ENCODE measurements around the gene GABBR1. TPM values are rescaled to one million over a fixed set of nuclear protein-coding genes. Genes with fewer than 3 reads are reported as not detected.

GABBR1 gene
- 10 to 100 TPM; 55.3 to 89.6 (median 70.5) TPM for total RNA-seq

- H3K4me1 ChIP-seq: peaks cover 0 to 43% (median 16%) of the 10 kb centered on the region in 4 donors
- H3K4me3 ChIP-seq: peak within 1 kb of the TSS; percentile 71 to 84 (median 79)
- no peaks in the 10 kb centered on the region for H3K27me3 ChIP-seq
- whole genome bisulfite sequencing, 2 donors: 1% methylated on average over 50 to 57 of the region's 57 CpGs
- no peak for TF ChIP-seq CTCF (IDR thresholded peaks at IDR 0.05)
- TF ChIP-seq POLR2A (IDR thresholded peaks at IDR 0.05): peak; percentile 3 to 71
- peak; percentile 56 to 81 for TF ChIP-seq EP300 (IDR thresholded peaks at IDR 0.05)
- peak within 1 kb of the TSS; percentile 67 to 87 (median 79) for H3K27ac ChIP-seq
- no peaks in the 10 kb centered on the region for H3K9me3 ChIP-seq
- DNase-seq (ENCODE audit: low spot score in 2 of 2): peak; percentile 77 to 84
- no peaks in the 10 kb centered on the region for H3K36me3 ChIP-seq
Measured at GRCh38 chr6:29632789-29633533, at the start of gene GABBR1. TSS of gene GABBR1 (minus strand) at chr6:29633183. CDS start at chr6:29632385, 798 bp downstream.

GRCh38 chr6:29681811-29682210, 48.8 kb upstream of the GABBR1 start:
- no peak overlapping the region for H3K27ac ChIP-seq
- peaks cover 0 to 12% (median 0%) of the 10 kb centered on the region in 4 donors for H3K9me3 ChIP-seq
- TF ChIP-seq POLR2A (IDR thresholded peaks at IDR 0.05): no peak
- no peak for TF ChIP-seq CTCF (IDR thresholded peaks at IDR 0.05)
- no peak for TF ChIP-seq EP300 (IDR thresholded peaks at IDR 0.05)
- 85 to 88% methylated on average over 8 of the region's 8 CpGs for WGBS, 2 donors
- H3K27me3 ChIP-seq: peaks cover 0 to 20% of the 10 kb centered on the region in 2 donors
- DNase-seq (ENCODE audit: low spot score in 2 of 2): no peak
- H3K36me3 ChIP-seq: no peaks in the 10 kb centered on the region
- H3K4me3 ChIP-seq: no peak overlapping the region
- H3K4me1 ChIP-seq: no peaks in the 10 kb centered on the region

- DNase-seq (ENCODE audit: low spot score in 2 of 2): no peak
- Histone ChIP-seq H3K4me3 (no peak within 1 kb of the TSS), H3K4me1 (no peaks in the 10 kb centered on the region), H3K36me3 (no peaks in the 10 kb centered on the region), H3K27me3 (peaks cover 0 to 18% of the 10 kb centered on the region in 2 donors), H3K27ac (no peak within 1 kb of the TSS), H3K9me3 (peaks cover 0 to 12% (median 0%) of the 10 kb centered on the region in 4 donors)
- TF ChIP-seq CTCF (IDR thresholded peaks at IDR 0.05) (no peak), EP300 (IDR thresholded peaks at IDR 0.05) (no peak)
- WGBS, 2 donors: 57 to 80% methylated on average over 29 to 31 of the region's 31 CpGs
Measured at GRCh38 chr6:29680904-29681303, 47.9 kb upstream of the GABBR1 start, which contains the start of gene ZFP57. TSS of gene ZFP57 (minus strand) at chr6:29681152. CDS start at chr6:29677003, 4,149 bp downstream.

GRCh38 chr6:29680416-29680815, 47.4 kb upstream of the GABBR1 start:
- WGBS, 2 donors: 75 to 77% methylated on average over 19 to 24 of the region's 24 CpGs
- H3K36me3 ChIP-seq: no peaks in the 10 kb centered on the region
- no peaks in the 10 kb centered on the region for H3K4me1 ChIP-seq
- H3K4me3 ChIP-seq: no peak overlapping the region
- H3K9me3 ChIP-seq: peaks cover 0 to 12% (median 0%) of the 10 kb centered on the region in 4 donors
- no peak for TF ChIP-seq EP300 (IDR thresholded peaks at IDR 0.05)
- TF ChIP-seq POLR2A (IDR thresholded peaks at IDR 0.05): no peak
- no peak for TF ChIP-seq CTCF (IDR thresholded peaks at IDR 0.05)
- DNase-seq (ENCODE audit: low spot score in 2 of 2): no peak
- no peak overlapping the region for H3K27ac ChIP-seq
- H3K27me3 ChIP-seq: peaks cover 0 to 16% of the 10 kb centered on the region in 2 donors

GRCh38 chr6:29679962-29680361, 47.0 kb upstream of the GABBR1 start:
- TF ChIP-seq POLR2A (IDR thresholded peaks at IDR 0.05) (no peak), CTCF (IDR thresholded peaks at IDR 0.05) (no peak), EP300 (IDR thresholded peaks at IDR 0.05) (no peak)
- WGBS, 2 donors: 81 to 84% methylated on average over 13 of the region's 13 CpGs
- Histone ChIP-seq H3K27ac (no peak overlapping the region), H3K4me1 (no peaks in the 10 kb centered on the region), H3K36me3 (no peaks in the 10 kb centered on the region), H3K9me3 (peaks cover 0 to 9% (median 0%) of the 10 kb centered on the region in 4 donors), H3K4me3 (no peak overlapping the region), H3K27me3 (peaks cover 0 to 16% of the 10 kb centered on the region in 2 donors)
- DNase-seq (ENCODE audit: low spot score in 2 of 2): no peak

All from tibial nerve (tissue), 4 donors.